Suppressor macrophage (primary cell): ENCODE measurements around the gene TASOR.
A peak's percentile ranks its signal among the peaks of the same experiment; 100 is the strongest.

ENCODE experiments used
- DNase-seq, 4 experiments: peaks; one replicate each; pipeline ENCODE4 v3.0.0-alpha.2; 2020 to 2022

Gene TASOR

GRCh38 chr3:56688191-56688590 lies 5.1 kb upstream of the TASOR start:
- no peak for DNase-seq

- DNase-seq, result no peak
These were observed 964 bp upstream of the TASOR start for GRCh38 chr3:56684029-56684428.

GRCh38 chr3:56682462-56683121 lies 473 bp downstream of the TASOR start:
- DNase-seq, result peak; percentile 79 to 91 (median 84)

- no peak for DNase-seq
These were observed 1.0 kb downstream of the TASOR start for GRCh38 chr3:56681984-56682461.

GRCh38 chr3:56680054-56680580 lies 2.9 kb downstream of the TASOR start:
- DNase-seq, result peak in 1 of 4 experiments; percentile 6

- DNase-seq, result no peak
These were observed 5.8 kb downstream of the TASOR start for GRCh38 chr3:56677286-56677685.

- DNase-seq, result peak in 1 of 4 experiments; percentile 8
These were observed 9.1 kb downstream of the TASOR start for GRCh38 chr3:56673781-56674457.

- DNase-seq, result no peak
These were observed 15.0 kb downstream of the TASOR start for GRCh38 chr3:56667973-56668579.

GRCh38 chr3:56664823-56665222 lies 18.2 kb downstream of the TASOR start:
- no peak for DNase-seq

GRCh38 chr3:56655709-56656108 lies 27.4 kb downstream of the TASOR start:
- peak in 2 of 4 experiments; percentile 3 to 4 for DNase-seq

GRCh38 chr3:56654460-56654859 lies 28.6 kb downstream of the TASOR start:
- DNase-seq, result no peak

GRCh38 chr3:56645407-56645806 lies 37.7 kb downstream of the TASOR start:
- no peak for DNase-seq

GRCh38 chr3:56633602-56634535 lies 49.2 kb downstream of the TASOR start:
- DNase-seq, result no peak
